ENCODE data around the gene NAA38.

NAA38 gene

DNA sequence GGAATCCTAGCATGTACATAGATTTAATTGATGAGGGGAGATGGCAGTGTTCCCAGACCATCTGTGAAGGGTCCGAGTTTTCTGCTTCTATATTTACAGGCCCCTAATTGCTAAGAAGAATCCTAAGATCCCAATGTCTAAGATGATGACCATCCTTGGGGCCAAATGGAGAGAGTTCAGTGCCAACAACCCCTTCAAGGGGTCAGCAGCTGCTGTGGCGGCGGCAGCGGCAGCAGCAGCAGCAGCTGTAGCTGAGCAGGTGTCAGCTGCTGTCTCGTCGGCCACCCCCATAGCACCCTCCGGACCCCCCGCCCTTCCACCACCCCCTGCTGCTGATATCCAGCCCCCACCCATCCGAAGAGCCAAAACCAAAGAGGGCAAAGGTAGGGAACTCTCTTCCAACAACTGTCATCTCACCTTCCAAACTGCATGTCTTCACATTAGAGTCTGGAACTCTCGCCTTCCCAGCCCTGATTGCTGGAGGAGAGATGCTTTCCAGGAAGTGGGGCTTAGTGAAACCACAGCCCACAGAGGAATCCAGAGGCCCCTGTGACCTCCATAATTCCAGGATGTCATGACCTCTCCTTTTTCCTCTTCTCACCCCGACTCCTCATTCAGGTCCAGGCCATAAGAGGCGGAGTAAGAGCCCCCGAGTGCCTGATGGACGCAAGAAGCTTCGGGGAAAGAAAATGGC lies 36.0 kb upstream of the NAA38 start:
- TF ChIP-seq, protein P1, sequence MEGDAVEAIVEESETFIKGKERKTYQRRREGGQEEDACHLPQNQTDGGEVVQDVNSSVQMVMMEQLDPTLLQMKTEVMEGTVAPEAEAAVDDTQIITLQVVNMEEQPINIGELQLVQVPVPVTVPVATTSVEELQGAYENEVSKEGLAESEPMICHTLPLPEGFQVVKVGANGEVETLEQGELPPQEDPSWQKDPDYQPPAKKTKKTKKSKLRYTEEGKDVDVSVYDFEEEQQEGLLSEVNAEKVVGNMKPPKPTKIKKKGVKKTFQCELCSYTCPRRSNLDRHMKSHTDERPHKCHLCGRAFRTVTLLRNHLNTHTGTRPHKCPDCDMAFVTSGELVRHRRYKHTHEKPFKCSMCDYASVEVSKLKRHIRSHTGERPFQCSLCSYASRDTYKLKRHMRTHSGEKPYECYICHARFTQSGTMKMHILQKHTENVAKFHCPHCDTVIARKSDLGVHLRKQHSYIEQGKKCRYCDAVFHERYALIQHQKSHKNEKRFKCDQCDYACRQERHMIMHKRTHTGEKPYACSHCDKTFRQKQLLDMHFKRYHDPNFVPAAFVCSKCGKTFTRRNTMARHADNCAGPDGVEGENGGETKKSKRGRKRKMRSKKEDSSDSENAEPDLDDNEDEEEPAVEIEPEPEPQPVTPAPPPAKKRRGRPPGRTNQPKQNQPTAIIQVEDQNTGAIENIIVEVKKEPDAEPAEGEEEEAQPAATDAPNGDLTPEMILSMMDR (conservative IDR thresholded peaks at IDR 0.05), result no peak
- TF ChIP-seq ZFX (IDR thresholded peaks at IDR 0.05), result no peak
- no peak overlapping the region for H3K27ac ChIP-seq

DNA sequence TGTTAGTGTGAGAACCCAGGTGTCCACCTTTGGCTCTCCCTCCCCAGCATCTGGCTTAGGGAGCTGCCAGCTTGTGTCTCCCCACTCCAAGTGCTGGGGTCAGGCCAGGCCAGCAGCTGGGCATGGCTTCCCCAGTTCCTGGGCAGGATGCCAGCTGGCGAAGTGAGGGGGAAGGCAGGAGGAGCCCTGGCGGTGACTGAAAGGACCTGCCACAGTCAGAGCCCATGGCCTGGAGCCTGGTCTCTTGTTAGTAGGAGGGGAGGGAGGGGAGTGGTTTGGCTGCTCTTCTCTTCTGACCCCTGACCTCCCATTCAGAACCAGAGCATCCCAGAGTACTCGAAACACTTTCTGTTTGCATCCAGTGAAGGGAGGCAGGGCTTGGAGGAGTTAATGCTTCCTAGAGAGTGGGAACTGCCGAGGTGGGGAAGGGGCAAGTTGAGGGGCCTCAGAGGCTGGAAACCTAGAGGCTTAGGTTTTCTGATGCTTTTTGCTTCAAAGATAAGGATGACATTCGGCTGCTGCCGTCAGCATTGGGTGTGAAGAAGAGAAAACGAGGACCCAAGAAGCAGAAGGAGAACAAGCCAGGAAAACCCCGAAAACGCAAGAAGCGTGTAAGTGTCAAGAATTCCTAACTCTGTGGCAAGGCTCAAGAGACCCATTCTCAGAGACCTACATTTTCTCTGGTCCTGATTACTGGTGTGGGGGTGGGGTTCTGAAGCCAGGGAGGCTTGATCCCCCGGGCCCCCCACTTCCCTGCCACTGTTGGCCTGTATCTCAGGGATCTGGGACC lies 32.0 kb upstream of the NAA38 start:
- H3K27ac ChIP-seq, result peak overlapping the region; percentile 100
- no peak for TF ChIP-seq ZFX (IDR thresholded peaks at IDR 0.05)
- TF ChIP-seq, protein P1 (conservative IDR thresholded peaks at IDR 0.05), result no peak; the same call in 1 of the 2 replicates

DNA sequence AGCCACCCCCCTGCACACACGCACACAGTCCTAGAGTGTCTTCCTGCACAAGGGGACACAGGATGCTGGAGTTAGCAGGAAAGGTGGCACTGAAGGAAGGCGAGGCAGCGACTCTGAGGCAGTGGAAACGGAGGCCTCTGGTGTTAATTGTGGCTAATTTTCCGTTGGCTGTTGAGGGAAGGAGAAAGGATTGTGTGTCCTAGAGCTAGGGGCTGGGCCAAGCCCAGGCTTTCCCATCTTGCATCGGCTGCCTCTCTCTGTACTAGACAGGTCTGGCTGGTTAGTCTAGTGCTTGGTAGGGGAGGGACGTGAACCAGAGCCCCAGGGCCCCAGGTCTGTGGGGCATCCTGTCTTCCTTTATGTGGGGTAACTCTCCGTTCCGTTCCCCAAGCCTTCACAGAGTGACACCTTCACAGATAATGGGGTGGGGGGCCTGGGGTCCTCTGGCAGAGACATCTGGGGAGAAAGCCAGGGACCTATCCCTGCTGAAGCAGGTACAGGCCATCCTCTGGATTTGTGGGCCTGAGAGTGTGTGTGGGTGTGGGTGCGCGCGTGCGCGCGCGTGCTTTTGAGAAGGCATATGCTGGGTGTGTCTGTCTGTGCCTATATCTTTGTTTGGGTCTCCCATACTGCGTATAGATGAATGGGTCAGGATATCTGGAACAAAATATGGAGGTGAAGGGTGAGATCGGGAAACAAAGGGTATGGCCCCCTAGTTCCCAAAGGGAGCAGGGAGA lies 31.0 kb upstream of the NAA38 start, which contains the start of gene CHD3:
TSS of gene CHD3 (plus strand) at position 606 of the 737 bp plus-strand sequence. CDS start 212 bp downstream, outside the sequence.
- H3K27ac ChIP-seq, result peak within 1 kb of the TSS; percentile 100
- peak; percentile 31; the same call in 1 of the 2 replicates for TF ChIP-seq ZFX (IDR thresholded peaks at IDR 0.05)
- TF ChIP-seq, protein P1 (conservative IDR thresholded peaks at IDR 0.05), result no peak

DNA sequence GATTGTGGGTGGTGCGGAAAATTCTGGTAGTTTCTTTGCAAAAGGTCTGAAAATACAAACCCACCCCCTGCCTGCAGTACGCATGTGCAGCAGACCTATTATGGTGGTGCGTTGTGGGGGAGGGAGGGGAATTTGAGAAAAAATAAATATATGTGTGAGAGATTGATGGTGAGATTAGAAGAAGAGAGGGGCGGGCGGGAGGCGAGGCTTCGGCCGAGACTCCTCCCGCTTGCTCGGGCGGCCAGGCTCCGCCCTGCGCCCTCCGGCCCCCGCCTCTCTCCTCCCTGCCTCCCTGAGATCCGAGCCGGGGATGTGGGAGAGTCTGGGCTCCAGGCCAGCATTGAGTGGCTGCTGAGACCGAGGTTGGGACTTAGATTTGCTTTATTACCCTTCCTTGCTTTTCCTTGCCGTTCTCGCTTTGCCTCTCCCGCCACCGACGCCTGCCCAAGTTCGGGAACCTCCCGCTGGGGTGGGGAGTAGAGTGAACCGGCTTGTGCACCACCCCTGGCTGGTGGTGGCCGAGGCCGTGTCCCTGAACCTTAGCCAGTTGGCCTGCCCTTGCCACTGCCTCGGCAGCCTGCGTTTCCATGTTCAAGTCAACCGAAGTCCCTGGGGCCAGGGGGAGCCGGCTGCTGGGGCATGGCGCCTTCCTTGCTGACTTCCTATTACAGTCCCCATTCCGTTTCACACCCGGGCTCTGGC lies 30.3 kb upstream of the NAA38 start:
- peak overlapping the region; percentile 100 for H3K27ac ChIP-seq
- no peak for TF ChIP-seq ZFX (IDR thresholded peaks at IDR 0.05)
- TF ChIP-seq, protein P1 (conservative IDR thresholded peaks at IDR 0.05), result no peak; the same call in 1 of the 2 replicates

DNA sequence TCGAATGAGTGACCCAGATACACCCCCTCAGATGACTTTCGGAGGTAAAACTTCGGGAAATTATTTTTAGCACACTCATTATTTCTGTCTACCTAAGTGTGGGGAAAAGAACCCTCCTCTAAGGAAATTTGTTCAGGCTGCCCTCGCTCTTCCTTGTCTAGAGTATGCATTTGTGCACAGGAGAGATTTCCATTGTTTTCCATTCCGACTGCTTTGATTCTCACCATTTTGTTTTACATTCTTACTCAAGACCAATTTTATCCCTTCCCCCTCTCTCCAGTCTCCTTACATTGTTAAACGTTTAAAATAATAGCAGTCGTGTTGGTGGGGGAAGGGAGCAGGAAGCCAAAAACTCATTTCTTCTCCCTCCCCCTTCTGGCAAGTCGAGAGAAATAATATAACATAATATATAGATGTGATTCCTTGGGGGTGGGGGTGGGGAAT lies 29.7 kb upstream of the NAA38 start:
- H3K27ac ChIP-seq, result peak overlapping the region; percentile 100
- TF ChIP-seq ZFX (IDR thresholded peaks at IDR 0.05), result no peak
- TF ChIP-seq, protein P1 (conservative IDR thresholded peaks at IDR 0.05), result no peak; the same call in 1 of the 2 replicates

DNA sequence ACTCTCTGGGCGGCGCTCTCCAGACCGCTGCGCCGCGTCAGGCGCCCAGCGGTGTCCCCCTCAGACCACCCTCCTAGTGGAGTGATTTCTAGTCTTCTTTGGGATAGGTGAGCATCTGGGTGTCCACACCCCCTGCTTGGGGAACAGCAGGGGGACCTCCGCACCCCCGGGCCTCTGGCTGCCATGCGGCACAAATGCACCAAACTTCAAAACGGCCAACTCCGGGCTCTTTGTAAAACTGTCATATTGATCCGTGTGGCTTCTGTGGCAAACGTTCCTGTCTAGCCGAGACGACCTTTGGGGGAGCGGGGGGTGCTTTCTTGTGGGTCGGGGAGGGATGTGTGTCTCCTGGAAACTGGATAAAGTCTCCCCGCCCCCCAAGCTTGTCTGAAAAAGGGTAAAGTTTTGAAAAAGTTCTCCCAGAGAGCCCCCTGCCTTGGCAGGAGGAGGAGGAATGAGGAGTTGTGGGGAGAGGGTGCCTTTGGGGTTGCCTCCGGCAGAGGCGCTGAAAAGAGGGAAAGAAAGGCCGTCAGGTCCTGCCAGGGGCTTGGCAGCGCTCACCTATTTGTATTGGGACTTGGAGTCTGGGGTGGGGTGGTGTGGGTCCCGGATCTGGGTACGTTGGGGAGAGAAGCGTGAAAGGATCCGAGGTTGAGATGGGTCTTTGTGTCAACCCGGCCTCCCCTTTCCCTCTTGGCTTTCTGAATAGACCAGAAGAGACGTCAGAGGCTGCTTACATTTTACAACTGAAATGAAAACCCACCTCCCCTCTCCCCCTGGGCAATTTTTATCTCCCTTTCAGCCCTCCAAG lies 29.1 kb upstream of the NAA38 start:
- peak overlapping the region; percentile 100 for H3K27ac ChIP-seq
- TF ChIP-seq, protein P1 (conservative IDR thresholded peaks at IDR 0.05), result no peak
- no peak for TF ChIP-seq ZFX (IDR thresholded peaks at IDR 0.05)
